ENCODE data around the gene ATP8B1.

The ATP8B1 gene

DNA sequence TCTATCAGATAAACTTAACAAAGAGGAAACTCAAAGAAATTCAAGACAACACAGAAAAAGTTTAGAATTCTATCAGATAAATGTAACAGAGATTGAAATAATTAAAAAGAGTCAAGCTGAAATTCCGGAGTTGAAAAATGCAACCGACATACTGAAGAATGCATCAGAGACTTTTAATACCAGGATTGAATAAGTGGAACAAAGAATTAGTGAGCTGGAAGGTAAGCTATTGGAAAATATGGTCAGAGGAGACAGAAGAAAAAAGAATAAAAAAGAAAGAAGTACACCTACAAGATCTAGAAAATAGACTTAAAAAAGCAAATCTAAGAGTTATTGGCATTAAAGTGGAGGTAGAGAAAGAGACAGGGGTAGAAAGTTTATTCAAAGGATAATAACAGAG lies 88.0 kb downstream of the ATP8B1 start:
- Histone ChIP-seq H4K20me1 (ENCODE audit: insufficient read depth, low read length) (0 out of 2 replicates have a peak, but pooled peaks cover 3% of the 10 kb centered on the region), H3K27me3 (ENCODE audit: insufficient read depth, low read length, poor library complexity) (no peaks in the 10 kb centered on the region), H3K4me3 (ENCODE audit: low read depth in 1 of 2, low read length in 2 of 2) (no peak overlapping the region), H3K9ac (ENCODE audit: low read depth, low read length) (no peak overlapping the region), H3K4me2 (ENCODE audit: insufficient read depth, low read length) (no peak overlapping the region), H3K4me1 (ENCODE audit: insufficient read depth, low read length) (no peaks in the 10 kb centered on the region), H3K36me3 (ENCODE audit: insufficient read depth, low read length) (no peaks in the 10 kb centered on the region), H3K79me2 (ENCODE audit: insufficient read depth, low read length) (no peaks in the 10 kb centered on the region), H3K27ac (ENCODE audit: low read length) (no peak overlapping the region), H3K9me3 (ENCODE audit: insufficient read depth, low read length, severe bottlenecking) (peaks cover 2% of the 10 kb centered on the region), H2AFZ (ENCODE audit: low read depth, low read length) (no peak overlapping the region)
- ATAC-seq (ENCODE audit: insufficient read depth, low read depth) (no peak), DNase-seq (no peak)
- TF ChIP-seq EZH2 (IDR thresholded peaks at IDR 0.05; ENCODE audit: borderline replicate concordance, low read depth, low read length, severe bottlenecking), result no peak
- TF ChIP-seq, protein P1, sequence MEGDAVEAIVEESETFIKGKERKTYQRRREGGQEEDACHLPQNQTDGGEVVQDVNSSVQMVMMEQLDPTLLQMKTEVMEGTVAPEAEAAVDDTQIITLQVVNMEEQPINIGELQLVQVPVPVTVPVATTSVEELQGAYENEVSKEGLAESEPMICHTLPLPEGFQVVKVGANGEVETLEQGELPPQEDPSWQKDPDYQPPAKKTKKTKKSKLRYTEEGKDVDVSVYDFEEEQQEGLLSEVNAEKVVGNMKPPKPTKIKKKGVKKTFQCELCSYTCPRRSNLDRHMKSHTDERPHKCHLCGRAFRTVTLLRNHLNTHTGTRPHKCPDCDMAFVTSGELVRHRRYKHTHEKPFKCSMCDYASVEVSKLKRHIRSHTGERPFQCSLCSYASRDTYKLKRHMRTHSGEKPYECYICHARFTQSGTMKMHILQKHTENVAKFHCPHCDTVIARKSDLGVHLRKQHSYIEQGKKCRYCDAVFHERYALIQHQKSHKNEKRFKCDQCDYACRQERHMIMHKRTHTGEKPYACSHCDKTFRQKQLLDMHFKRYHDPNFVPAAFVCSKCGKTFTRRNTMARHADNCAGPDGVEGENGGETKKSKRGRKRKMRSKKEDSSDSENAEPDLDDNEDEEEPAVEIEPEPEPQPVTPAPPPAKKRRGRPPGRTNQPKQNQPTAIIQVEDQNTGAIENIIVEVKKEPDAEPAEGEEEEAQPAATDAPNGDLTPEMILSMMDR (IDR thresholded peaks at IDR 0.05; ENCODE audit: borderline replicate concordance, extremely low read depth, low read length, poor library complexity, severe bottlenecking), result no peak

DNA sequence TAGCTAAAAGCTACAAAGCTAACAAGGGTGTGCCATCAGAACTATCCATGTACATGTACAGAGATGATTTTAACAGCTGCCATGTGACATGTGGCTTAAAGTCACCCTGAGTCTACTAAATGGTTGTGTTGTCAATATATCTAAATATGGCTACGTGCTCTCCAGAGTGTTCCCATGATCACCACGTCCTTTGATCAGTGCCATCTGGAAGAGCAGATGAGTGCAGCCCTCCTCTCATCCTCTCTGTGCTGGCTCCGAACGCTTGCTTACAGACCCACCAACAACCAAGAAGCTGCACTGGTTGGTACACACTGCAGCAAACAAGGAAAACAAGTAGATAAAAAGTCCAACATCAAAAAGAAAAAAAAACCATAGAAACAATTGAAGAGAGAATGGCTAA lies 92.9 kb downstream of the ATP8B1 start:
- H3K79me2 ChIP-seq (ENCODE audit: insufficient read depth, low read length), result no peaks in the 10 kb centered on the region
- DNase-seq (no peak), ATAC-seq (ENCODE audit: insufficient read depth, low read depth) (no peak)
- TF ChIP-seq EZH2 (IDR thresholded peaks at IDR 0.05; ENCODE audit: borderline replicate concordance, low read depth, low read length, severe bottlenecking), result no peak
- TF ChIP-seq, protein P1 (IDR thresholded peaks at IDR 0.05; ENCODE audit: borderline replicate concordance, extremely low read depth, low read length, poor library complexity, severe bottlenecking), result no peak
- no peak overlapping the region for H3K4me3 ChIP-seq (ENCODE audit: low read depth in 1 of 2, low read length in 2 of 2)
- H3K4me2 ChIP-seq (ENCODE audit: insufficient read depth, low read length), result no peak overlapping the region
- no peaks in the 10 kb centered on the region for H3K9me3 ChIP-seq (ENCODE audit: insufficient read depth, low read length, severe bottlenecking)
- H3K9ac ChIP-seq (ENCODE audit: low read depth, low read length), result no peak overlapping the region
- H4K20me1 ChIP-seq (ENCODE audit: insufficient read depth, low read length), result peaks cover 6% of the 10 kb centered on the region; the same call in 1 of the 2 replicates
- H3K27me3 ChIP-seq (ENCODE audit: insufficient read depth, low read length, poor library complexity), result no peaks in the 10 kb centered on the region
- no peak overlapping the region for H2AFZ ChIP-seq (ENCODE audit: low read depth, low read length)
- no peak overlapping the region for H3K27ac ChIP-seq (ENCODE audit: low read length)
- no peaks in the 10 kb centered on the region for H3K4me1 ChIP-seq (ENCODE audit: insufficient read depth, low read length)
- no peaks in the 10 kb centered on the region for H3K36me3 ChIP-seq (ENCODE audit: insufficient read depth, low read length)

DNA sequence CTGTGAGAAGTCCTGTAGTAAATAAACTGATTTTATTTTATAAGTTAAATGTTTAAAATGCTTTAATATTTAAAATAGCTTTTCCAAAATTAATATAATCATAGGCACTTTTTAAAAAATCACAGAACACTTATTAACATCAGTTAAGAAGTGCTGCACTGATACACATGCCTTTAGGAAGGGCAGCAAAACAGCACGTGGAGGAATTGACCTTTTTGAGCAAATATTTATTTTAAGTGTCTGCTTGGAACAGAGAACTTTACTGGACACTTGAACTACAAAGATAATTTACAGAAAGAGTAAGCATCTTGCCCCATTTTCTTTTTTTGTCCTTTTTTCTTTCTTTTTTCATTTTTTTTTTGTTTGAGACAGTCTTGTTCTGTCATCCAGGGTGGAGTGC lies 93.8 kb downstream of the ATP8B1 start:
- no peaks in the 10 kb centered on the region for H3K36me3 ChIP-seq (ENCODE audit: insufficient read depth, low read length)
- H3K9ac ChIP-seq (ENCODE audit: low read depth, low read length), result no peak overlapping the region
- no peak for DNase-seq
- no peak overlapping the region for H3K4me3 ChIP-seq (ENCODE audit: low read depth in 1 of 2, low read length in 2 of 2)
- H3K9me3 ChIP-seq (ENCODE audit: insufficient read depth, low read length, severe bottlenecking), result no peaks in the 10 kb centered on the region
- 0 out of 2 replicates have a peak, but pooled peaks cover 2% of the 10 kb centered on the region for H3K79me2 ChIP-seq (ENCODE audit: insufficient read depth, low read length)
- peaks cover 10% of the 10 kb centered on the region; the same call in 1 of the 2 replicates for H4K20me1 ChIP-seq (ENCODE audit: insufficient read depth, low read length)
- no peak for TF ChIP-seq EZH2 (IDR thresholded peaks at IDR 0.05; ENCODE audit: borderline replicate concordance, low read depth, low read length, severe bottlenecking)
- TF ChIP-seq, protein P1 (IDR thresholded peaks at IDR 0.05; ENCODE audit: borderline replicate concordance, extremely low read depth, low read length, poor library complexity, severe bottlenecking), result no peak
- no peak overlapping the region for H3K4me2 ChIP-seq (ENCODE audit: insufficient read depth, low read length)
- H3K27ac ChIP-seq (ENCODE audit: low read length), result no peak overlapping the region
- no peak overlapping the region for H2AFZ ChIP-seq (ENCODE audit: low read depth, low read length)
- no peak for ATAC-seq (ENCODE audit: insufficient read depth, low read depth)
- no peaks in the 10 kb centered on the region for H3K27me3 ChIP-seq (ENCODE audit: insufficient read depth, low read length, poor library complexity)
- no peaks in the 10 kb centered on the region for H3K4me1 ChIP-seq (ENCODE audit: insufficient read depth, low read length)

DNA sequence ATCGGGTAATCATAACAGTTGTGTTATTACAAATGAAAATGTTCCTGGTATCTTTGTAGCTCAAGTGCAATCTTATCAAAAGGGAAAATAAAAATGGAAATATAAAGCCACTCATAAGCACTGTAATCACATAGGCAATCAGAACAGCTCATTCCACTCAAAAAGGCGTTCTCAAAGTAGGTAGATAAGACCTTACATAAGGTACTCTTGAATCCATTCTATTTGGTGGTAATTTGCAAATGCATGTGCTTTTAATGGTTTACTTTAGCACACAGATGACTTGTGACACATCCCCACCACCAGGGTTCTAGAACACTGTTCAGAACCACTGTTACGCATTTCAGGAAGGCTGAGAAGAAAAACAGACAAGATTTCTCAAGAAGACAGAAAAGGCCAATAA lies 94.8 kb downstream of the ATP8B1 start:
- no peak overlapping the region for H2AFZ ChIP-seq (ENCODE audit: low read depth, low read length)
- H3K4me2 ChIP-seq (ENCODE audit: insufficient read depth, low read length), result no peak overlapping the region
- no peaks in the 10 kb centered on the region for H3K4me1 ChIP-seq (ENCODE audit: insufficient read depth, low read length)
- H3K36me3 ChIP-seq (ENCODE audit: insufficient read depth, low read length), result no peaks in the 10 kb centered on the region
- no peaks in the 10 kb centered on the region for H3K9me3 ChIP-seq (ENCODE audit: insufficient read depth, low read length, severe bottlenecking)
- no peak for ATAC-seq (ENCODE audit: insufficient read depth, low read depth)
- H3K4me3 ChIP-seq (ENCODE audit: low read depth in 1 of 2, low read length in 2 of 2), result no peak overlapping the region
- H3K79me2 ChIP-seq (ENCODE audit: insufficient read depth, low read length), result 0 out of 2 replicates have a peak, but pooled peaks cover 2% of the 10 kb centered on the region
- DNase-seq, result no peak
- no peak overlapping the region for H3K9ac ChIP-seq (ENCODE audit: low read depth, low read length)
- H4K20me1 ChIP-seq (ENCODE audit: insufficient read depth, low read length), result peaks cover 7% of the 10 kb centered on the region; the same call in 1 of the 2 replicates
- H3K27ac ChIP-seq (ENCODE audit: low read length), result no peak overlapping the region
- TF ChIP-seq, protein P1 (IDR thresholded peaks at IDR 0.05; ENCODE audit: borderline replicate concordance, extremely low read depth, low read length, poor library complexity, severe bottlenecking), result no peak
- no peak for TF ChIP-seq EZH2 (IDR thresholded peaks at IDR 0.05; ENCODE audit: borderline replicate concordance, low read depth, low read length, severe bottlenecking)
- H3K27me3 ChIP-seq (ENCODE audit: insufficient read depth, low read length, poor library complexity), result no peaks in the 10 kb centered on the region

Data from DND-41 (cell line).